ENCODE data around the gene CTSW.
"Not testable (repeated sequence)": the region's sequence is repeated elsewhere in the genome, so short reads cannot be mapped to it uniquely, and the experiment has no call there.

Gene CTSW, protein sequence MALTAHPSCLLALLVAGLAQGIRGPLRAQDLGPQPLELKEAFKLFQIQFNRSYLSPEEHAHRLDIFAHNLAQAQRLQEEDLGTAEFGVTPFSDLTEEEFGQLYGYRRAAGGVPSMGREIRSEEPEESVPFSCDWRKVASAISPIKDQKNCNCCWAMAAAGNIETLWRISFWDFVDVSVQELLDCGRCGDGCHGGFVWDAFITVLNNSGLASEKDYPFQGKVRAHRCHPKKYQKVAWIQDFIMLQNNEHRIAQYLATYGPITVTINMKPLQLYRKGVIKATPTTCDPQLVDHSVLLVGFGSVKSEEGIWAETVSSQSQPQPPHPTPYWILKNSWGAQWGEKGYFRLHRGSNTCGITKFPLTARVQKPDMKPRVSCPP

DNA sequence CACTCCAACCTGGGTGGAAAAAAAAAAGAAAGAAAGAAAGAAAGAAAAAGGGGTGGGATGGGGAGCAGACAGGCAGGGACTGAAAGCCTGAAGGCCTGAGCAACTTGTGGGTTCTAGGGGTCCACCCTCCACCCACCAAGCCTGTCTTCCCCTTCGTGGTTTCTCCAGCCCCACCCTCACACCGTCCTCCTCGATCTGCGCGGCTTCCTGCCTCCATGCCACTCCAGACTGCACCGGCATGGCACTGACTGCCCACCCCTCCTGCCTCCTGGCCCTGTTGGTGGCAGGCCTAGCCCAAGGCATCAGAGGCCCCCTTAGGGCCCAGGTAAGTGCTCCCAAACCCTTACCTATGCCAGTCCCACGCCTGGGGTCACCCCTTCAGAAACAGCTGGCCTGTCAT is at the start of gene CTSW:
Gene CTSW, plus strand, starts transcription at position 221 of the 400 bp plus-strand sequence. Its CDS starts 18 bp downstream, at position 239.
- in situ Hi-C loops (cut with MboI; ENCODE audit: low sequenced_read_pairs): no loop called here

- in situ Hi-C loops (cut with MboI; ENCODE audit: low sequenced_read_pairs): not testable (repeated sequence)
Measured at GRCh38 chr11:65832231-65832630, 47.4 kb upstream of the CTSW start.

DNA sequence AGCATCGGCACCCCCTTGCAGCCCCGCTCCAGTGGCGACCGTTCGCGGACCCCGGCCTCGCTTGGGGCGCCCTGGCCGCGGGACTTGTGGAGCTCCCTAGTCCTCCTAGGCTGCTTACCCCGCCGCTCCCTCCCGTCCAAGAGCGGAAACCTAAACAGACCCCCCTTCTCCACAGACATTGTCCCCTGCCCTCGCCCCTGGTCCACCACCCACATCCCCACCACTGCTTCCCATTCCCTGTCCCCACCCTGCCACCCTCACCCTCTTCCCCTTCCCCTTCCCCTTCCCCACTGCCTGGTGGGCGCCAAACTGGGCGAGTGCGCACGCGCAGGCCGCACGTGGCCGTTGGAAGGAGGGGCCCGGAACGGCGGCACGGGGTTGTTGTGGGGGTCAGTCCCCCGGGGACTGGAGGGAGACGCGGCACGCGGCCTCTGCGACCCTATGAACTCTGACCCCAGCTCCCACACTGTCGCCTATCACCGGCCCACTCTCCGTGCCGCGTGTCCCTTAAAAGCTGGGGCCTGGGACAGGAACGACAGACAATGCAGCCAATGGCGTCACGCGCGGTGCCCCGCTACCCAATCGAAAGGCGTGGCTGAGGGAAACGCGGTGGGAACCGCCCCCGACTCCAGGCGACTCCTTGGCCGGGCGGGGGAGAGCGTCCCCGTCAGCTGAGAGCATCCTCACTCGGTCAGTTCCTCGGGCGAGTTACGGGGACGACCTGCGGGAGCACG is 46.2 kb upstream of the CTSW start, which contains the start of gene SNX32:
Gene SNX32, plus strand, starts transcription at position 667 of the 734 bp plus-strand sequence. CDS start 103 bp downstream, outside the sequence.
- in situ Hi-C loops (cut with MboI; ENCODE audit: low sequenced_read_pairs): no loop called here

GRCh38 chr11:65834202-65834601 is 45.4 kb upstream of the CTSW start:
- in situ Hi-C loops (cut with MboI; ENCODE audit: low sequenced_read_pairs): no loop called here

- in situ Hi-C loops (cut with MboI; ENCODE audit: low sequenced_read_pairs): no loop called here
Measured at GRCh38 chr11:65842144-65842543, 37.5 kb upstream of the CTSW start.

- in situ Hi-C loops (cut with MboI; ENCODE audit: low sequenced_read_pairs): no loop called here
Measured at GRCh38 chr11:65843811-65844210, 35.8 kb upstream of the CTSW start.

- in situ Hi-C loops (cut with MboI; ENCODE audit: low sequenced_read_pairs): no loop called here
Measured at GRCh38 chr11:65844231-65844872, 35.3 kb upstream of the CTSW start.

DNA sequence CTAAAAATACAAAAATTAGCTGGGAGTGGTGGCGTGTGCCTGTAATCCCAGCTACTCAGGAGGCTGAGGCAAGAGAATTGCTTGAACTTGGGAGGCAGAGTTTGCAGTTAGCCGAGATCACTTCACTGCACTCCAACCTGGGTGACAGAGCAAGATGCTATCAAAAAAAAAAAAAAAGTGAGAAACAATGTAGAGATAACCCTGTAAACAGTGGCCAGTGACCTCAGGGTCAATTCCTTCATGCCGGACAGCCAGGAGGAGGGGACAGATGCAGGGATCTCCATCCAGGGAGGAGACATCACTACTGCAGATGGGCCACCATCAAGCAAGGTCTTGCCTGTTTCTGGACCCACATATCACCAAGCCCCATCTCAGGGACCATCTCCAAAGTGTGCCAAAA is 31.9 kb upstream of the CTSW start:
- in situ Hi-C loops (cut with MboI; ENCODE audit: low sequenced_read_pairs): no loop called here

DNA sequence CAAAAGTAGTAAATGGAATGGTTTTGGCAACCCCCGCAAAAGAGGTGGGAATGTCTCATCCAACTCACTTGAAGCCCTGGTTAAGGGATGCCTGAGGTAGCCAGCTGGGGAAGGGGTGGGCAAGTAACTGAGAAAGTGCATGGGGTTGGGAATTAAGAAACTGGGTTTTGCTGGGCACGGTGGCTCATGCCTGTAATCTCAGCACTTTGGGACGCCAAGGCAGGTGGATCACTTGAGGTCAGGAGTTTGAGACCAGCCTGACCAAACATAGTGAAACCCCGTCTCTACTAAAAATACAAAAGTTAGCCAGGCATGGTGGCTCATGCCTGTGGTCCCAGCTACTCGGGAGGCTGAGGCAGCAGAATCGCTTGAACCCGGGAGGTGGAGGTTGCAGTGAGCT is 30.9 kb upstream of the CTSW start:
- in situ Hi-C loops (cut with MboI; ENCODE audit: low sequenced_read_pairs): not testable (repeated sequence)

DNA sequence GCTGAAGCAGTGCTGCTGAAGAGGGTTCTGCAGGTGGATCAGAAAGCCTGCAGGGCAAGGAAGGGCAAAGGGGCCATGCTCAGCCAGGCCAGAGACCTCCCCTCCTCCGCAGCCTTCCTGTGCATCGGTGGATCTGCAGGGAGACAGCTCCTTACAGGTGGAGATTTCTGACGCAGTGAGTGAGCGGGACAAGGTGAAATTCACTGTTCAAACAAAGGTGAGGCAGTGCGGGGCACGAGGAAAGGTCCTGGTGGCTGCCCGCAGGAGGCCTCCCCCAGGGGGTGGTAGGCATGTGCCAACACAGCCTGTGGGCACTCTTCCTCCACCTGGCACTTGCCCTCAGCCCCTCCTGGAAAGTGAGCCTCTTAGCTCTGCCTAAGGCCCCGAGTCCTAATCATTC is 30.3 kb upstream of the CTSW start:
- in situ Hi-C loops (cut with MboI; ENCODE audit: low sequenced_read_pairs): no loop called here

DNA sequence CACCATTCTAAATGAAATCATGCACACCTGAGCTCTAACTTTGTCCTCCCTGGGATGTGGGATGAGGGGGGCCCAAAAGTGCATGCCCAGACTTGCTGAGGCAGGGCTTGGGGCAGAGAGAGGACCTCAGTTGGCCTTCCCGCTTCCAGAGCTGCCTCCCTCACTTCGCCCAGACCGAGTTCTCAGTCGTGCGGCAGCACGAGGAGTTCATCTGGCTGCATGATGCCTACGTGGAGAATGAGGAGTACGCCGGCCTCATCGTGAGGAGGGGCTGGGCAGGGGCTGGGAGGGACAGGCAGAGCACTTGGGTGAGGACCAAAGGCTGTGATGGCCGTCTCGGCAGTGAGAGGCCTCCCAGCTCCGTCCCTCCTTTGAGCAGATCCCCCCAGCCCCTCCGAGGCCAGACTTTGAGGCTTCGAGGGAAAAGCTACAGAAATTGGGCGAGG is 29.8 kb upstream of the CTSW start:
- in situ Hi-C loops (cut with MboI; ENCODE audit: low sequenced_read_pairs): no loop called here

- in situ Hi-C loops (cut with MboI; ENCODE audit: low sequenced_read_pairs): no loop called here
Measured at GRCh38 chr11:65850217-65851082, 29.2 kb upstream of the CTSW start.

- in situ Hi-C loops (cut with MboI; ENCODE audit: low sequenced_read_pairs): no loop called here
Measured at GRCh38 chr11:65851083-65851579, 28.5 kb upstream of the CTSW start.

- in situ Hi-C loops (cut with MboI; ENCODE audit: low sequenced_read_pairs): no loop called here
Measured at GRCh38 chr11:65851811-65852507, 27.7 kb upstream of the CTSW start.

- in situ Hi-C loops (cut with MboI; ENCODE audit: low sequenced_read_pairs): no loop called here
Measured at GRCh38 chr11:65852508-65853245, 27.0 kb upstream of the CTSW start.

DNA sequence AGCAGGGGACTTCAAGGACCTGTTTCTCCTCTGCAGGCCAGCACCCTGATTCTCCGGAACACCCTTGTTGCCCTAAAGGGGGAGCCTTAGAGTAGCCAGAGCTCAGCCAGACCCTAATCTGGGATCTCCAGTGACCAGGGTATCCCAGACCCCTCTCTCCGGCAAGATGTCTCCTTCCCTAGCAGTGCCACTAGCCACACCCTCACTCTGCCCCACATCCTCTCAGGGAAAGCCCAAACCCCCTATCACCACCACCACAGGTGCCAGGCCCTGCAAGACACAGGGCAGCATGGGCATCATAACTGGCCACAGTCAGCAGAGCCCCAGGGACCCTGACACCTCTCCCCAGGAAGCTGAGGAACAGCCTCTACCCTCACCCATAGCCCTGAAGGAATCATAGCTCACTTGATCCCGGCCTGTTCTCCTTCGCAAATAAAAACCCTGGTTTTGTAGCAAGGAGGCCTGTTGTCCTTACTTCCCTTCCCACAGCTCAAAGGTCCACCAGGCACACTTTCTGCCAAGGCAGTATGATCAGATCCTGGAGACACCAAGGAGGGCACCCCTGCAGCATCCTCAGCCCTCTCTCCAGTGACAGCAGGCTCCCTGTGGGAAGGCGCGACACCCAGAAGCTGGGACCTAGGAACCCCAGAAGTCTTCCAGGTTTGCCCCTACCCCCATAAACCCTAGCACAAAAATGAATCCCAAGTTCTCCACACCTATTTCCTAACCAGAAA is 26.2 kb upstream of the CTSW start:
- in situ Hi-C loops (cut with MboI; ENCODE audit: low sequenced_read_pairs): no loop called here

DNA sequence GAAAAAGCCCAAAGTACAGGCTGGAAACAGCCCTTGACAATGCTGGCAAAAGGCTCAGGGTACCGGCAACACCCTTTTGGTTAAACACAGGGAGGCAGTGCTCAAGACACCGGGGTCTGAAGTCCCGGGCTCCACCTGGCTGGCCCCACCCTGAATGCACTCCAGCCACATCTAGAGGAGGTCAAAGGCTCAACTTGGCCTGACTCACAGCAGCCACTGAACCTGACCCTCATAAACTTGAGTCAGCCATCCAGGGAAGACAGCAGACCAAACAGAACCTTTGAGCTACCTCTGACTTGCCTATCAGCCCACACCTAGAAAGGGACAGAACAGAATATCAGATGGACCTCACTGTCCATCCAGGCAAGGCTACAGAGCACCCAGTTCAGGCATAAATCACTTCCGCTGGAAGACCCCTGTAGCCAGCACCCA is 25.5 kb upstream of the CTSW start:
- in situ Hi-C loops (cut with MboI; ENCODE audit: low sequenced_read_pairs): no loop called here

Data from HL-60/S4 (cell line).